GM19397 (cell line): ENCODE data around the gene MRTO4.
"Not testable (repeated sequence)": the region's sequence is repeated elsewhere in the genome, so short reads cannot be mapped to it uniquely, and the experiment has no call there.

Experiments used
- ATAC-seq: cut with Tn5 transposase; IDR thresholded peaks from one replicate; pipeline ENCODE4 v1.9.1; 2021; ENCODE audit warnings: mild to moderate bottlenecking, moderate library complexity; ENCODE audit not compliant: unreplicated experiment

Gene MRTO4

GRCh38 chr1:19269427-19270342 lies 18.1 kb downstream of the MRTO4 start:
- ATAC-seq = not testable (repeated sequence)

- ATAC-seq = not testable (repeated sequence)
Observed at GRCh38 chr1:19270343-19270730, 18.7 kb downstream of the MRTO4 start.

GRCh38 chr1:19272064-19272463 lies 20.5 kb downstream of the MRTO4 start:
- no peak for ATAC-seq

- no peak for ATAC-seq
Observed at GRCh38 chr1:19273106-19273843, 21.7 kb downstream of the MRTO4 start.

- ATAC-seq = not testable (repeated sequence)
Observed at GRCh38 chr1:19273844-19274531, 22.4 kb downstream of the MRTO4 start.

GRCh38 chr1:19274636-19275035 lies 23.0 kb downstream of the MRTO4 start:
- no peak for ATAC-seq

- ATAC-seq = no peak
Observed at GRCh38 chr1:19283891-19284290, 32.3 kb downstream of the MRTO4 start.

GRCh38 chr1:19284881-19285280 lies 33.3 kb downstream of the MRTO4 start:
- ATAC-seq = no peak

- ATAC-seq = not testable (repeated sequence)
Observed at GRCh38 chr1:19285366-19285765, 33.8 kb downstream of the MRTO4 start.

- not testable (repeated sequence) for ATAC-seq
Observed at GRCh38 chr1:19285807-19286206, 34.2 kb downstream of the MRTO4 start.

- ATAC-seq = no peak
Observed at GRCh38 chr1:19287436-19288185, 36.0 kb downstream of the MRTO4 start.

GRCh38 chr1:19288324-19289241 lies 37.0 kb downstream of the MRTO4 start, which contains the start of gene AKR7A3:
Gene AKR7A3 (minus strand): TSS chr1:19288770. CDS start chr1:19288709, 61 bp downstream.
- ATAC-seq = not testable (repeated sequence)

- no peak for ATAC-seq
Observed at GRCh38 chr1:19289244-19289643, 37.6 kb downstream of the MRTO4 start.

- ATAC-seq = no peak
Observed at GRCh38 chr1:19294638-19295037, 43.0 kb downstream of the MRTO4 start.

GRCh38 chr1:19300211-19300610 lies 48.6 kb downstream of the MRTO4 start:
- no peak for ATAC-seq

GRCh38 chr1:19304081-19304480 lies 52.5 kb downstream of the MRTO4 start:
- ATAC-seq = not testable (repeated sequence)

- ATAC-seq = no peak
Observed at GRCh38 chr1:19305880-19306279, 54.3 kb downstream of the MRTO4 start.

- no peak for ATAC-seq
Observed at GRCh38 chr1:19306941-19307340, 55.3 kb downstream of the MRTO4 start.

GRCh38 chr1:19307794-19308508 lies 56.3 kb downstream of the MRTO4 start:
- no peak for ATAC-seq
